Right renal pelvis (tissue), 4 donors: ENCODE results near the gene RNF121. TPM values are rescaled to one million over a fixed set of nuclear protein-coding genes. Genes with fewer than 3 reads are reported as not detected.
A peak's percentile ranks its signal among the peaks of the same experiment; 100 is the strongest.

Experiments
- DNase-seq, 4 donors: peaks; one replicate each; pipeline ENCODE4 v3.0.0-alpha.2; 2013; ENCODE audit warnings: low read depth in 4 of 4, low spot score in 3 of 4, missing footprints in 1 of 4
- polyA plus RNA-seq, 4 donors: library from polyadenylated mRNA; unstranded; fragments of 120-200 nt; gene quantifications; one replicate each; pipeline ENCODE4 v1.2.1, GENCODE V29; 2013; ENCODE audit not compliant: insufficient read length in 4 of 4

Gene RNF121
- polyA plus RNA-seq, 4 donors: 38.7 to 42.7 (median 39.6) TPM

DNA sequence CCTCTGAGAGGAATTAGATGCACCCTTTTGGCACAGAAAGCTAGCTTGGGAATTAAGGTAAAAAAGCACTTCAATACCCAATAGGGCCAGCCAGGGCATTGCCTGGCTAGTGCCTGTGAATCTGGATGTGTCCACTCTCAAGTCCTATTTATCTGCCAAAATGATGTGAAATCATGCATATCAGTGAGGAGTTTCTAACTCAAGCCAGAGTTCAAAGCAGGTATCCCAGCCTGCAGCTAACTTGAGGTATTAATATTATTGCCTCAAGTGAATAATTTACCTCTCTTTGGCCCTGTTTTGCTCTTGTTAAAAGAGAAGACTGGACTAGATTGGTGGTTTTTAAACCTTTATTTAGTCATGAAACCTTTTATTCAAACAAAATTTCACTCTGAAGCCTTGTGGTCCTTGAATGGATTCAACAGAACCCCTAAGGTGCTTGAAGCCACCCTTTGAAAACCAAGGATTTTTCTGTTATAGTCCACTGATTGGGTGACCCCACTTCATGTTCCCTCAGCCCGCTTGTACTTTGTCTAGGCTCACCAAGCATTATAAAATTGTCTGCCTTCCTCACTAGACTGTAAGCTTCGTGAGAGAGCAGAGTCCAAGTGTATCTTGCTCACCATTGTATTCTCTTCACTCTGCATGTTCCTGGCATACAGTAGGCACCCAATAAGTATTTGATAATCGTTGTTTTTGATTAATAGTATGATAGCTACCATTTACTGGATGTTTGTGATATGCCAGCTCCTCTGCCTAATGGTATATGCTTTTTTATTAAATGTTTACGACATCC is 4.5 kb downstream of the RNF121 start:
- no peak for DNase-seq

DNA sequence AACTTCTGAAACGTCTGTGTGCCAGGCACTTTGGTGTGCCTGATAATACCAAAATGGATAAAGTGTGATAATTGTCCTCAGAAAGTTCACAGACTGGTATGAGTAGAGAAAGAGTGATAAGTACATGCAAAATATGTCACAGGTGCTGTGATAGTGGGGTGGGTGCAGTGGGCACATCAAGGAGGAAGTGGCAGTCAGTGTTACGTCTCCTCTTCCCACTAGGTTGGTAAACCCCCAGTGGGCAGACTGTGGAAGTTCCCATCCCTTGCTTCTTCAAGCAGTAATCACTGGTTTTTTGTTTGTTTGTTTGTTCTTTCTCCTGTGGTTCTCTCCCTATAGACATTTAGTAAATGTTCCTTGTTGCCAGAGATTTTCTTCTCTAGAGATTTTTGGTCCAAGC is 5.4 kb downstream of the RNF121 start:
- DNase-seq: no peak

DNA sequence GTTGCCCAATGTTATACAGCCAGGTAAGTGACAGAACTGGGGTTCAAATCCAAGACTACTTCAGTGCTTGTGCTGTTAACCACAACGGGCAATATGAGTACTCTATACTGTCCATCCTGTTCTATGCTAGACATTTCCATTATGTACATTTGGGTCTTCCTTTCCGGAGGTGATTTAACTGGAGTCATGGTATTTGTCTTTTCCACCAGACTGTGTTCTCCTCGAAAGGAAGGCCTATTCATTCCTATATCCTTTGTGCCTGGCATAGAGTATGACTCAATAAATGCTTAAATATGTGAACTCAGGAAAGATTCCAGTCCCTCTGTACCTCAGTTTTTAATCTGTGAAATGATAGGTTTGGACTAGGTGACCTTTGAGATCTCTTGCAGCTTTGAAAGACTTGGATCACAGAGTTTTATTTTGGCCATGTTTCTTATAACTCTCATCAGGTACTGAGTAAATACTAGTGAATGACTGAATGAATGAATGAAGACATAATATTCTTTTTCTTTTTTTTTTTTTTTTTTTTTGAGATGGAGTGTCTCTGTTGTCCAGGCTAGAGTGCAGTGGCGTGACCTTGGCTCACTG is 6.6 kb downstream of the RNF121 start:
- DNase-seq: no peak

DNA sequence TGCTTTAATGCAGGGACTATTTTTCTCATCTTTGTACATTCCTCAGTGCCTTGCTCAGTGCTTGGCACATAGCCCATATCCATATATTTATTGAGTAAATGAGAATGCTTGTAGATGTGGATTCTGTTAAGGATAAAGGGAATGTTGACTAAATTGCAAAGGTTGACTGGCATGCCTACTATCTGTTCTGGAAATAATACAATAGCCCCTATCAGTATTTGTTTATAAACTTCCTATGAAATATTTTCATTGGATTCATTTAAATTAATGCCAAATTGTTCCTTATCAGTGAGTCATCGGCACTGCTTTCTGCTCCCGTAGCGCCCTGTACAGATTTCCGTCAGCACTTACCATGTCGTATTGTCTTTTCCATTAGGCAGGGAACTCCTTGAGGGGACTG is 8.0 kb downstream of the RNF121 start:
- no peak for DNase-seq

GRCh38 chr11:71937826-71938225 is 9.0 kb downstream of the RNF121 start:
- DNase-seq: no peak

DNA sequence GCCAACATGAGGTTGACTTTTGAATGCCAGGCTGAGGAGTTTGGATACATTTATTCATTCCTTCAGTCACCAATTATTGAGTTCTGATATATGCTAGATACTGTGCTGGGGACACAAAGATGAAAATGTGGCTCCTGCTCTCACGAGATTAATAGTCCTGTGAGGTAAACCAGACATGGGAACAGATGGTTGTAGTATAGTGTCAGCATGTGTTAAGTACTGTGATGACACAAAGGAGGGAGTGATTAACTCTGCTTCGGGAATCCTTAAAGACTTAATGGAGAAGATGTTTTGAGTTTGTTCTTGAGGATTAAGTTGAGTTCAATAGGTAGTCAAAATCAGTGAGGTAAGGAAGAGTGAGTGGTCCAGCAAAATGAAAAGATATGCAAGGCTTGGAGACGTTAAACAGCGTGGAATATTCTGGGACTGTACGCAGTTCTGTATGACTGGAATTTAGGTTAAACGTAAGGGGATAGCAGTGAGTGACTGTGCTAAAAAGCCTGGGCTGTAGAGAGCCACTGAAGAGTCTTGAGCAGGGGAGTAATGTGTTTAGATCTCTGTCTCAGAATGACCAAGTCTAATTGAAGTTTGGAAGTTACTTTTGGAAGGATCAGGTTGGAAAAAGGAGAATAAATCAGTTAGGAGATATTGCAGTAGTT is 11.8 kb downstream of the RNF121 start:
- DNase-seq: no peak

DNA sequence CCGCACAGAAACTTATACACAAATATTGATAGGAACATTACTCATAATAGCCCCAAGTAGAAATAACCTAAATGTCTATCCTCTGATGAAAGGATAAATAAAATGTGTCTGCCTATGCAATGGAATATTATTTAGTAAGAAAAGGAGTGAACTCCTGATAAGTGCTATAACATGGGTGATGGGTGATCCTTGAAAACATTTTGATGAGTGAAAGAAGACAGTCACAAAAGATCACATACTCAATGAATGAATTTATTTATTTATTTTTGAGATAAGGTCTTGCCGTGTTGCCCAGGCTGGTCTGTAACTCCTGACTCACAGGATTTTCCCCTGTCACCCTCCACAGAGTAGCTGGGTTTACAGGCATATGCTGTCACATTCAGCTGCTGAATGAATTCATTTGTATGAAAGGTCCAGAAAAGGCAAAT is 17.3 kb downstream of the RNF121 start:
- DNase-seq: no peak

- no peak for DNase-seq
These were observed 18.7 kb downstream of the RNF121 start for GRCh38 chr11:71947498-71947897.

GRCh38 chr11:71948314-71949027 is 19.6 kb downstream of the RNF121 start:
- DNase-seq: peak in 2 of 4 donors; percentile 40 to 55

- DNase-seq: no peak
These were observed 20.2 kb downstream of the RNF121 start for GRCh38 chr11:71949034-71949433.

GRCh38 chr11:71951741-71952310 is 23.0 kb downstream of the RNF121 start:
- DNase-seq: no peak

DNA sequence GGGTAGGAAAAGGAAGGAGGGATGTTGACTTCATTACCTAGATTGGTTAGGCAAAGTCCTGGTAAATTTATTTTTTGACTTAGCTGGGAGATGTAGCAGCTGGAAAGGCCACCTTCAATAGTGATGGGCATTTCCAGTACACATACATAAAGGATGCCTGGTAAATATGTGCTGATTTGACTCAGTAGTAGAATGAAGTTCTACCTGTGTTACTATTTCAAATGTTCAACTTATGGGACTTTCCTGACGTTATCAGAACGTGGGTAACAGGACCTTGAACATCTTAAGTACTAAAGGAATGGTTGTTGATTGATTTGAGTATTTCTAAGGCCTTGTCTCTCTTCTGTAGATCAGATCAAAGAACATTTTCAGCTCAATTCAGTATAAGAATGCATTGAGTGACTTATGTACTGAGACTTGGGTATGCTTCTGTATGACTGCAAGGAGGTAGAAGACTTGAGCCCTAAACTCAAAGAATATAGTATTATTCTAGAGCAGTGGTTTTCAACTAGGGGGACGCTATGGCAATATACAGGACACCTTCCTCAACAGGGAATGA is 27.1 kb downstream of the RNF121 start:
- no peak for DNase-seq

DNA sequence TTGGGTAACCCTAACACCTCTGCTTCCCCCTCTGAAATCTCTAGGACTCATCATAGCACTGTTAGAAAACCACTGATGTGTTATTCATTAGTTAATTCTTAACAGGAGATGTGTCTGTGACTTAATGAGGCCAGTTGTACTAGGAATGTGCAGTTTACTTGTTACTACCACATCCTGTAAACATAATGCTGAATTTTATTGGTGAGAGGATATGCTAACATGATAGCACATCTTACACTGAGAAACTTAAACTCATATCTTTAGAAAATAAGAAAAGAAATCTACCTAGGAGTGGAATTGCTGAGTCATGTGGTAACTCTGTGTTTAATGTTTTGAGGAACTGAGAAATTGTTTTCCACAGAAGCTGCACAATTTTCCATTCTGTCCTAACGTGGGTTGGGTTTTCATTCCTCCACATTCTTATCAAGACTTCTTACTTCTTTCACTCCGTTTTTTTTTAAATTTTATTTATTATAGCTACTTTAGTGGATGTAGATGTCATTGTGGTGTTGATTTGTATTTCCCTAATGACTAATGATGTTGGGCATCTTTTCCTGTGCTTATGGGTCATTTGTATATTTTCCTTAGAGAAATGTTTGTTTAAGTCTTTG is 33.7 kb downstream of the RNF121 start:
- DNase-seq: no peak

DNA sequence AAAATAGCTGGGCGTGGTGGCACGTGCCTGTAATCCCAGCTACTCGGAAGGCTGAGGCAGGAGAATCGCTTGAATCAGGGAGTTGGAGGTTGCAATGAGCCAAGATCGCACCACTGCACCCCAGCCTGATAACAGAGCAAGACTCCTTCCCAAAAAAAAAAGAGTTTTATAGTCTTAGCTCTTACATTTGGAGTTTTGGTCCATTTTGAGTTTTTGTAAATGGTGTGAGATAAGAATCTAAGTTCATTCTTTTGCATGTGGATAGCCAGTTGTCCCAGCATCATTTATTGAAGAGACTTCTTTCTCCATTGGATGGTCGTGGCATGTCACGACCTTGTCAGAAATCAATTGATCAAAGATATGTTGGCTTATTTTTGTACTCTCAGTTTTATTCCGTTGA is 34.6 kb downstream of the RNF121 start:
- no peak for DNase-seq

DNA sequence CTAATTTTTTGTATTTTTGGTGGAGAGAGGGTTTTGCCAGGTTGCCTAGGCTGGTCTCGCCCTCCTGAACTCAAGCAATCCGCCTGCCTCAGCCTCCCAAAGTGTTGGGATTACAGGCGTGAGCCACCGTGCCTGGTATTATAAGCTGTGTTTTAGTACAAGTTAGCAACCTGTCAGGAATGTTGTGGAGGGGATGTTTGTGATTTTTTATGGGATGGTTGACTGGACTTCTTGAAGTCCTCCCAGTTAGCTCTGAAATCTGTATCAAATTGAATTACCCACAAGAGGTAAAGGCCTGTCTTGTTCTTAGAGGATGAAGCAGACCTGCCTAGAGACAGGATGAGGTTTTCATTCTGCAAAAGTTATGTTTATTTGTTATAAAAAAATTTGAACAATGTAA is 35.8 kb downstream of the RNF121 start:
- DNase-seq: no peak

DNA sequence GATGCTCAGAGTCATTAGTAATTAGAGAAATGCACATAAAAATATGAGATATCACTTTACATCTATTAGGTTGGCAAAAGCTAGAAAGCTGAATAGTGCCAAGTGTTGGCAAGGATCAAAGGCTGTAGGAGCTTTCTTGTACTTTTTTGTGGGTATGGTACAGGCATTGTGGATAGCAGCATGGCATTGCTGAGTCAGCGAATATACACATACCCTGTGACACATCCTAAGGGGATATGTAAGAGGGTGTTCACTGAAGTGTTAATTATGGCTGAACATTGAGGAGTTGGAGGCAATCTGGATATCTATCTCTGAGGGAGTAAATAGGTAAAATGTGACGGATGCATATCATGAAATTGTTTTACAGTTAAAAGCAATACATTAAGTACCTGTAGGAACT is 42.8 kb downstream of the RNF121 start:
- no peak for DNase-seq

DNA sequence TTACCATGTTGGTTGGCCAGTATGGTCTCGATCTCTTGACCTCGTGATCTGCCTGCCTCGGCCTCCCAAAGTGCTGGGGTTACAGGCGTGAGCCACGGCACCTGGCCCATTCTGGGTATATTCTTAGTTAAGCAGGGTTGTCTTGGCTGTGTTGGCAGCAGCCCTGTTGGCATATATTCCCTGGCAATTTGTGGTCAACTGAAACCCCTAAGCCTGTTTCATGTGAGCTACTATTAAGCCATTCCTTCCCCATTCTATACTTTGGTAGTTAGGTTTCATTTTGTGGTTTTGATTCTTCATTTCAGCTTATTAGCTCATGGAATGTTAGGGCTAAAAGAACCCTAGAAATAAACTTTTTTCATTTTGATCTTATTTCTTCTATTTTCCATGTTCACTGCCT is 47.7 kb downstream of the RNF121 start:
- DNase-seq: no peak

GRCh38 chr11:71977090-71977489 is 48.2 kb downstream of the RNF121 start:
- DNase-seq: no peak

GRCh38 chr11:71977743-71978418 is 49.0 kb downstream of the RNF121 start:
- DNase-seq: peak in 1 of 4 donors; percentile 38

- DNase-seq: no peak
These were observed 50.2 kb downstream of the RNF121 start for GRCh38 chr11:71979094-71979493.
